ENCODE measurements around the gene PDLIM7.
A peak's percentile ranks its signal among the peaks of the same experiment; 100 is the strongest.
"Not testable (repeated sequence)": the region's sequence is repeated elsewhere in the genome, so short reads cannot be mapped to it uniquely, and the experiment has no call there.

Gene PDLIM7

GRCh38 chr5:177490311-177490991 lies 7.0 kb downstream of the PDLIM7 start:
- no peak for DNase-seq

GRCh38 chr5:177489119-177489716 lies 8.2 kb downstream of the PDLIM7 start:
- no peak for DNase-seq

GRCh38 chr5:177487975-177488374 lies 9.4 kb downstream of the PDLIM7 start:
- DNase-seq: no peak

DNA sequence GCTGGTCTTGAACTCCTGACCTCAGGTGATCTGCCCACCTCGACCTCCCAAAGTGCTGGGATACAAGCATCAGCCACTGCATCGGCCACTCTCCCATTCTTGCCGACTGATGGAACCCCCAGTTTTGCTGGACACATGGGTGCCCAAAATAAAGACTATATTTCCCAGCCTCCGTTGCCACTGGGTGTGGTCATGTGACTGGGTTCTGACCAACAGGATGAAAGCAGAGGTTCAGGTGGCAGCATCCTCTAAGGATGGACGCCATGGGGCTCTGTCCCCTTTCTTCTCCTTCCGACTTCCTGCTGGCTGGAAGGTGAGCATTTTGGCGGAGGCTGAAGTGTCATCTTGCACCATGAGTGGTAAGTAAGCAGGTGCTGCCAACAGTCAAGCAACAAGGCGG lies 10.3 kb downstream of the PDLIM7 start:
- DNase-seq: no peak

DNA sequence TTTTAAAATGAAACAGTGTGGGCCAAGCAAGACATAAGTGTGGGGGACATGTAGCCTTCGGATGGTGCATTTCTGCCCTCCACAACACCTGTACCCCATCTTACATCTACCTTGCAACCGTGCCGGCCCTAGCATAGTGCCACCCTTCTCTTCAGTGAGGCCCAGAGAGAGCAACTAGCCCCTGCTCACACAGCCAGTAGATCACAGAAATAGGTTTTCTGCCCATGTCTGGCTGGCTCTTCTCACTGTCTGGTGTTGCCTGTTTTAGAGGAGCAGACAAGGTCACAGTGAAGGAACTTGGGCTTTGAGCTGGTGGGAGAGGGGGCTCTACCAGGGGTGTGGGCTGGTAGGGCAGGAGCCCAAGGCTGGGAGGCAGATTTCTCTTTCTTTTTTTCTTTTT lies 11.1 kb downstream of the PDLIM7 start:
- no peak for DNase-seq

- not testable (repeated sequence) for DNase-seq
These were observed 11.7 kb downstream of the PDLIM7 start for GRCh38 chr5:177485753-177486152.

GRCh38 chr5:177484902-177485549 lies 12.4 kb downstream of the PDLIM7 start:
- no peak for DNase-seq

- no peak for DNase-seq
These were observed 13.2 kb downstream of the PDLIM7 start for GRCh38 chr5:177483994-177484901.

GRCh38 chr5:177483042-177483441 lies 14.4 kb downstream of the PDLIM7 start:
- no peak for DNase-seq

- DNase-seq: no peak
These were observed 15.0 kb downstream of the PDLIM7 start for GRCh38 chr5:177482359-177482795.

- DNase-seq: peak; percentile 98
These were observed 17.6 kb downstream of the PDLIM7 start for GRCh38 chr5:177479774-177480173.

DNA sequence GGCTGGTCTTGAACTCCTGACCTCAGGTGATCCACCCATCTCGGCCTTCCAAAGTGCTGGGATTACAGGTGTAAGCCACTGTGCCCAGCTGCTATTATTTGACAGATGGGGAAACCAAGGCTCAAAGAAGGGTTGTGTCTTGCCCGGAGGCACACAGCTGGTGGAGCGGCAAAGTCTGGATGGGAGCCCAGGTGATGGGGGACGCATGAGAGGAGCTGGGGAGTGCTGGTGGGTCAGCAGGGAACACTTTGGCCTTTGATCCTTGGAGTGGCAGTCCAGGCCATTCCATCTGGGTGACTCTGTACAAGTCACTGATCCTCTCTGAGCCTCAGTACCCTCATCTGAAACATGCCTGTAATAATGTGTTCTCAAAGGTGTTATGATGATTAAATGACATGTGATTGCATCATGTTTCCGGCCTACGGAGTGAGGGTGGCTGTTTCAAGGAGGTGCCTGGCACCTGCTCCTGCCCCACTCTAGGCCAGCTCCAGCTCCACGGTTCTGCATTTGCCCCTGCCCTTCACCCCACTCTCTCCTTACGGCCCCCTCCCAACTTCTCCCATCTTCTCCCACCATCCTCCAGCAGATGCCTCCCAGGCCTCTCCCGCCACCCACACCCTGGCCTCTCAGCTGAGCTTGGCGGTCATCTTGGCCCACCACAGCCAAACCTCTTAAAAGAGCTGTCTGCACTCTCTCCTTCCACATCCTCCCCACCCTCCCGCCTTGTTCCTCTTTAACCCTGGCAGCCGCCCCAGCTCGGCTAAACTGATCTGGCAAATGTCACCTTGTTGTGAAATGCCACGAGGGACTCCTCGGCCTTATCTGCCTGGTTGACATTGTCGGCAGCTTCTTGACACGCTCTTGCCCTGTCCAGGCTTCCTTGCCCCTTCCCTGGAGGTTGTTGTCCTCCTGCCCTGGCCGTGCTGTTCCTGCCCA lies 18.4 kb downstream of the PDLIM7 start:
- peak; percentile 96 for DNase-seq

DNA sequence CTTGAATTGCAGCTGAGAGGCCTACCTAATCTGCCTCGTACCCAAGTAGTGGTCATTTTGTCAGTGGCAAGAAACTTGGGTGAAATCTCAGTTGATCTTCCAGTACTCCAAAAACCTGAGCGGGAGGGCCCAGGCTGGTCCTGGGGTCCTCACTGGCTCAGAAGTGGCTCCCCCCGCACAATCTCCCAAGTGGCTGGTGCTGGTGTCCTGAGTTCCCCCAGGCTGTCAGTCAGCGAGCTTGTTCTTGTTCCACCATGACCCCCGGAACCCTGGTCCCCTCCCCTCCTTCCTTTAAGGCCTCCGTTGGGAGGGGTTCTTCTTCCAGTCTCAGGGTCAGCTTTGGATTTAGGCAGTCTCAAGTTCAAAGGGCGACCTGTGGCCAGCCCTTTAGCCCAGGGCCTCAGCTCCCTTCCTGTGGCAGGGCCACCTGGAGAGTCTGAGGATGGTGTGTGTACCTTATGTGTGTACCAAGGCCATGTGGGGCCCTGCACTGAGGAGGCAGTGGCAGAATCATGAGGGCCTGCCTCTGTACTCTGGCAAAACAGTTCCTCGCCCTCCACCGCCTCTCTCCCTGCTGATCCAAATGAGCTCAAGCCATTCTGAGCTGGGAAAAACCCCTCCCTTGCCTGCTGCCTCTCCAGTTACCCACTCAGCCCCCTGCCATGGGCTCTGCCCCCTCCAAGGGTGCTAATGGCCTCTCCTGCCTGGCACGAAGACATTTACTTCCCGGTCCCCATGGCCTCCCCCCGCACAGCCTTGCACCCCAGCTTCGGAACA lies 19.5 kb downstream of the PDLIM7 start:
- no peak for DNase-seq

DNA sequence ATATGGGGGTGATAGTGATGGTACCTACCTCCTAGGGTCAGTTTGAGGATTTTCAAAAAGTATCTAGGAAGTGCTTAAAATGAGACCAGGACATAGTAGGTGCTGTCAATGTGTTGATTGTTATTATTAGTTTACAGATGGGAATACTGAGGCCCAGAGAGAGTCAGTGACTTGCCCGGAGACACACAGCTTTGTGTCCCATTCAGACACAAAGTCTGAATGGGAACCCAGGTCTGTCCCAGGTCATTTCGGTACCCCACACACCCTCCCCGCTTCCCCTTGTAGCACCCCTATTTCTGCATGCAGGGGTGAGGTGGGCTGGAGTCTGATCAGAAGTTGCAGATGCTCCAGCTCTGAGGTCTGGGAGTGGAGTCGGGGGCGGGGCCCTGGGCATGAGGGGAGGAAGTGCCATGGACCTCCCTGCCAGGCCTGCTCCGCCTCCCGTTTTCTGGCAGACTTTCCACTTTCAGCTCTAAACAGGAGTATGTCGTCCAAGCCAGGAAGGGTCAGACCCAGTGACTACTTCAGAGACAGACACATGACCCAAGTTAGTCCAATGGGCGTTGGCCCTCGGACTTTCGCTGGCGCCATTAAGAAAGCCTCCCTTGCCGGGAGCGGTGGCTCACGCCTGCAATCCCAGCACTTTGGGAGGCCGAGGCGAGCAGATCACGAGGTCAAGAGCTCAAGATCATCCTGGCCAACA lies 20.7 kb downstream of the PDLIM7 start:
- no peak for DNase-seq

DNA sequence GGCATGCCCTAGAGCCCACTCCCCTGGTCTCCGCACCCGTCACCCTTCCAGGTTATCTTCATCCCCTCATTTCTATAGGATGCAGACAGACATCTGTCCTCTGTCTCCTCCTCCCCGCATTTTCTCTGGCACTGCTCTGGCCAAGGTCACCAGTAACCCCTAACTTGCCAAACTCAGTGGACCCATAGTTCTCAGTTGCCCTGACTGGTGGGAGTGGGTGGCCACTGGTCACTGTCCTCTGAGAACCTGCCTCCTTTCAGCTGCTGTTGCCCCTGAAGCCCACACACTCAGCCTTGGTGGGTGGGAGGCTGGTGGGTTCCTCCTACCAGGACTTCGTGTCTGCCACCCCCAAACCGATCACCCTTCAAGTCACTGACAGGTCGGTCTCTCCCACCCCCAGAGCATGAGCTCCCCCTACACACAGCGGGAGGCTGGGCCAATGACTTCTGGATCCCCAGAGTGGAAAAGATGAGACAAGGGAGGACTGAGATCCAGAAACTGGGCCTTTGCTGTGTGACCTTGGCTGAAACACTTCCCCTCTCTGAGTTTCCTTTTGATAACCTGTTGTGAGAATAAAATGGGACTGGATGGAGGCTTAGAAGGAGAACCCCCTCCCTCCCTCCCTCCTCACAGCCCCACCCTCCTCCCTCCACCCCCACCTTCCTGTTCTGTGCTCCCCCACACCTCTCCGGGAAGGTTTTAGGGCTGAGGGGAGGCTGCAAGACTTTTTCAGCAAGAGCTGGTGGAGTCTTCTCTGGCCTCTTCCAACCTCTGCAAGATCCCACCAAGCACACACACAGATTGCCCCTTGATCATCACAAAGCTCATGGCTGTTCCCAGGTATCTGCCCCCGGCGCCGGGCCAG lies 21.6 kb downstream of the PDLIM7 start:
- no peak for DNase-seq

GRCh38 chr5:177474846-177475562 lies 22.4 kb downstream of the PDLIM7 start:
- no peak for DNase-seq

- DNase-seq: no peak
These were observed 23.4 kb downstream of the PDLIM7 start for GRCh38 chr5:177474002-177474476.

- no peak for DNase-seq
These were observed 23.9 kb downstream of the PDLIM7 start, which contains the start of gene DBN1 for GRCh38 chr5:177473443-177474001. Gene DBN1 (minus strand): TSS chr5:177473634. CDS start chr5:177473521, 113 bp downstream.

Measured in MV-4-11 (cell line).